GM19240 (cell line): Measurements from ENCODE around the gene MAP7.
A peak's percentile ranks its signal among the peaks of the same experiment; 100 is the strongest.
"Not testable (repeated sequence)": the region's sequence is repeated elsewhere in the genome, so short reads cannot be mapped to it uniquely, and the experiment has no call there.

ENCODE experiments used
- DNase-seq: peaks from one replicate; pipeline ENCODE4 v3.0.0; 2011; ENCODE audit warnings: low spot score; ENCODE audit not compliant: insufficient read length

Gene MAP7

DNA sequence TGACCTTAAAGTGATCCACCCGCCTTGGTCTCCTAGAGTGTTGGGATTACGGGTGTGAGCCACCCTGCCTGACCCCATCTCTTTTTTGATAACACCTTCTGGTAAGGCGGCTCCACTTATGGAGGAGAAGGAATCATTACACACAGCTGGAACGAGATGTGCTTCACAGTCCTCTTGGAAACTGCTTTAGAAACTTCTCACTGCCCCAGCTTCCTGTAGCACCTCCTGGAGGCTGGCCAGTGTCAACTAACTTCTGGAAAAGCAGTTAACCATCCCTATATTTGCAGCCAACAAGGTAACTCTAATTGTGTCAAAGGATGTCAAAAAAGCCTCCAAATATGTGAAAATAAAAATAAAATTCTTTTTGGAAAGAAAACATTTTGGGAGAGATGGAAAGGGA lies 211.7 kb downstream of the MAP7 start:
- DNase-seq, result no peak

DNA sequence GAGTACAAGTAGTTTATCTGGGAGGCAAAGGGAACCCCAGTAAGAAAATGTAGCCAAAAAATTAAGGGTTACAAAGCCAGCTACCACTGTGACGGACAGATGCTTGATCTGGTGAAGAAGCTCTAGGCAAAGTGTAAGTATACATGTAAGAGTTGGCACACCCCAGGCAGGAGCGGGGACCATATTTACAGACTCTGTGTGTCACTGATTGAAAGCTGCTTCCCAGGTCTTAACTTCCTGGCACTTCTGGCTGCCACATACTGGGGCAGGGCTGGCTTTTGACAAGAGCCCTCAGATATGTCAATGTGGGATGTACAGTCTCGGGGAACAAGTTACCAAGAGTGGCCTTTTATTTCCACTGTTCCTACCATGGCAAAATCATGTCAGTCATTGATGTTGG lies 212.6 kb downstream of the MAP7 start:
- no peak for DNase-seq

DNA sequence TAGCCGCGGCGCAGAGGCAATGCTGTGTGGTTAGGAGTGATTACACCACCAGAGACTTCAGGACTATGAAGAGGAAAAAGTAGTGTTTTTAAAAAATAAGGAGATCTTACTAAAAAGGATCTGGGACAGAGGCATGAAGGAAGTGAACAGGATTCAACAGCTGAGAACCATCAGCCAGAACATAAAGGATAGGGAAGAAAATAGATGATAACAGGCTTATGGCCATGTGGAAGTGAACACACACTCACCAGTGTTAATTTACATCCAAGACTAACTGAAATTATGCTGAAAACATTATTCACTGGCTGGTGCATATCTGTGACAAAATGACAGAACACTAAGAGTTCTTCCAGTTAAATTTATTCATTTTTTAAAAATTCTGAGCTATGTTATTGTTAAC lies 213.1 kb downstream of the MAP7 start:
- no peak for DNase-seq

DNA sequence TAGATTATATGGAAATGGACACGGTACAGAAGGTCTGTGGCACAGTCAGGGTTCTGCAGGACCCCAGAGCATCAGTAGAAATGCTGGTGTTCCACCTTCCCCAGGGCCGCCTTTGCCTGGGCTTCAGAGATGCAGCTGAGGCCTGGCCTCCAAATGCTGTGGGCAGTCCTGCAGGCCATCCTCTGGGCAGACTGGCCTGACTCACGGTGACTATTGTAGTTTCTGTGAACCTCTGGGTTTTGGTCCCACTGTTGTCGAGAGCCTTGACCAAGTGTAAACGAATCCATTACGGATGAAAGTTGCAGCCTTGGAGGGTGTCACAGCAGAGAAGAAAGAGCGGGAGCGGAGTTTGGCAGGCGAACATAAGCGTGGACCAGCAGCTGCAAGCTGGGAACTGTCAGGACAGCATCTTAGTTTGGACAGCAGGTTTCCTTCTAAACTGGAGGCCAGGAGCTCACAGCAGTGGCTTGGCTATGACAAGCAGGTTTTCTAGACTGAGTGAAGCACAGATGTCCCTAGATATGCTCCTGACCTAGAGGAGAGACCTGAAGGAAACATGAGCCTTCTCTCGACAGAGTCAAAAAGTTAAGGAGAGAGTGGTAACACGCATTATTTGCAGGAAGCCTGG lies 214.4 kb downstream of the MAP7 start:
- no peak for DNase-seq

DNA sequence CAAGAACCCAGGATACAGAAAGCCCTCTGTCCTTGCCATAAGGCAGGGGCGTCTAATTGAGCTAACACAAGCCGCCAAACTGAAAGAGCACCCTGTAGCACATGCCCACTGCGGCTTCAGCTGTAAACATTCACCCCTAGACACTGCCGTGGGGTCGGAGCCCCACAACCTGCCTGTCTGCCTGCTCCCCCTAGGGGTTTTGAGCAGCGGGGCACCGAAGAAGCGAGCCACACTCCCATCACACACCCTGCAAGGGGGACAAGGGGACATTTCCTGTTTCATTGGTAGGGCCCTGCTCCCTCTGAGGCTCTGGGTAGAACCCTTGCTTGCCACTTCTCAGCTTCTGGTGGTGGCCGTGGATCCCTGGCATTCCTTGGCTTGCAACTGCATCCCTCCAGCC lies 215.4 kb downstream of the MAP7 start:
- no peak for DNase-seq

DNA sequence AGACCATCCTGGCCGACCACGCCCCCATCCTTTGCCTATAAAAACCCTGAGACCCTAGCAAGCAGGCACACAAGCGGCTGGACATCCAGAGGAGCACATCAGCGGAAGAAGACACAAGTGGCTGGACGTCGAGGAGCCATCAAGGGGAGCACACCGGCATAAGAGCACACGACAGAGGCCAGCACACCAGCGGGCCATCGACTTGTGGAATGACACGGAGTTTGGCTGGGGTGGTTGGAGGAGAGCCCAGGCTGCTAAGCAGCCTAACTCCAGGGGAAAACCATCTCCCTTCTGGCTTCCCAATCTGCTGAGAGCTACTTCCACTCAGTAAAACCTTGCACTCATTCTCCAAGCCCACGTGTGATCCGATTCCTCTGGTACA lies 215.8 kb downstream of the MAP7 start:
- DNase-seq, result no peak

DNA sequence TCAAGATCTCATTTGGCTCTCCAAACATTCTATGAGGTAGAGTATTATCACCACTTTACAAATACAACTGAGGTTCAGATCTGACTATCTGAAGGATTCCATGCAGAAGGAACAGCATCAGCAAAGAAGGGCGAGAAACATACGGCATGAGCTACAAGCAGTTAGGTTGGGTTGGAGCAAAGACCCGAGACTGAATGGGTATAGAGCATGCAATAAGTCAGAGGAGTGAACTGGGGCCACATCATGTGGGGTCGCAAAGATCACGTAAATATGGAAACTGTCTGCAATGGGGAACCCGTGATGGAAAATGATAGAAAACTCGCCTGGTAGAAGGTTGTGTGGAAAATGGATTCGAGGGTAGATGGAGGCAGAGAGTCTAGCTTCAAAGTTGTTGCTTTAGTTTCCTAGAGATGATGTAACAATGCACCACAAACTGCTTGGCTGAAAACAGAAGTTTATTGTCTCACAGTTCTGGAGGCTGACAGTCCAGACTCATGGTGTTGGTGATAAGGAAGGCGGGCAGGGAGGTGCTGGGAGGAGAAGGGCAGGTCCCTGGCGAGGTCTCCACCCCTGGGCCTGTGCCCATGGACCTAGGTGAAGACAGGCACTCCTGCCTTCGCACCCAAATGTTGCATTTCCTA lies 216.3 kb downstream of the MAP7 start:
- DNase-seq, result no peak

DNA sequence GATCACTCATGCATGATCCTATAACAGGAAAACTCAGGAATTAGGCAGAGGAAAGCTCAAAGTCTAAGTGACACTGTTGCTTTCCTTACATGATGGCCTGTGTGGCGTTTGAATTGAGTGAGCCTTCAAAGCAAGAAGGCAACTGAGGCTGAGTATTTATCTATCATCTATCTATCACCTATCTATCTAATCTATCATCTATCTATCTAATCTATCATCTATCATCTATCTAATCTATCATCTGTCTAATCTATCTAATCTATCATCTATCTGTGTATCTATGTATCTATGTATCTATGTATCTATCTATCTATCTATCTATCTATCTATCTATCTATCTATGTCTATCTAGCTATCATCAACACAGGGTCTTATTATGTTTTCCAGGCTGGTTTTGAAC lies 218.8 kb downstream of the MAP7 start:
- no peak for DNase-seq

DNA sequence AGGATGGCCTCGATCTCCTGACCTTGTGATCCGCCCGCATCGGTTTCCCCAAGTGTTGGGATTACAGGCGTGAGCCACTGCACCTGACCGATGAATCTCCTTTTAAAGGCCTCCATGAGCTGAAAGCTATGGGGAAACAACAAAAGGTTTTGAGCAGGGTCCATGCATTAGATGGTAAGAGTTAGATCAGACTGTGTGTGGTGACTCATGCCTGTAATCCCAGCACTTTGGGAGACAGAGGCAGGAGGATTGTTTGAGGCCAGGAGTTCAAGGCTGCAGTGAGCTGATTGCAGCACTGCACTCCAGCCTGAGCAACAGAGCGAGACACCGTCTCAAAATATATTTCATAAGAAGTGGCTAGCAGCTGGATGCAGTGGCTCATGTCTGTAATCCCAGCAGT lies 219.6 kb downstream of the MAP7 start:
- DNase-seq, result no peak

DNA sequence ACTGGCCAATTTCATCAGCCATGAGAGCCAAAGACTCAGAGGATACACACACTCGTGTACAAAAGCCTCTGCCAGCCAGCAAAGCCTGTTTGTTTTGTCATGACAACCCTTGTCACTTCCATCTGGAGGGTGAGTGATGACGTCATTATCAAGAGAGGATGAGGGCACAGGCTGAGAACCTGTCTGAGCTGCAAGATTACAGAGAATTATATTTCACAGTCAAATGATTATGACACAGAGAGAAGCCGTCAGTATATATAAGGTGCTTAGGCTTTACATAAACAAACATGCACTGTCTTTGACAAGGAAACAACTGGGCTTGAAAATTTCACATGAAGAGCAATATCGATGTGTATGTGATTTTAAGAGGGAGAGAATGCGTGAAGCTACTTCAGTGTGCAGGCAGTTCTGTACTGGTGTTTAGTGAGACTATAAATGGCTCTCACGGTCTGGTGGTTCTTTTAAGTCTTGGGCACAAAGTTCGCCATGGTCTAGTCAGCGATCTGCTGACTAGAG lies 224.1 kb downstream of the MAP7 start:
- no peak for DNase-seq

DNA sequence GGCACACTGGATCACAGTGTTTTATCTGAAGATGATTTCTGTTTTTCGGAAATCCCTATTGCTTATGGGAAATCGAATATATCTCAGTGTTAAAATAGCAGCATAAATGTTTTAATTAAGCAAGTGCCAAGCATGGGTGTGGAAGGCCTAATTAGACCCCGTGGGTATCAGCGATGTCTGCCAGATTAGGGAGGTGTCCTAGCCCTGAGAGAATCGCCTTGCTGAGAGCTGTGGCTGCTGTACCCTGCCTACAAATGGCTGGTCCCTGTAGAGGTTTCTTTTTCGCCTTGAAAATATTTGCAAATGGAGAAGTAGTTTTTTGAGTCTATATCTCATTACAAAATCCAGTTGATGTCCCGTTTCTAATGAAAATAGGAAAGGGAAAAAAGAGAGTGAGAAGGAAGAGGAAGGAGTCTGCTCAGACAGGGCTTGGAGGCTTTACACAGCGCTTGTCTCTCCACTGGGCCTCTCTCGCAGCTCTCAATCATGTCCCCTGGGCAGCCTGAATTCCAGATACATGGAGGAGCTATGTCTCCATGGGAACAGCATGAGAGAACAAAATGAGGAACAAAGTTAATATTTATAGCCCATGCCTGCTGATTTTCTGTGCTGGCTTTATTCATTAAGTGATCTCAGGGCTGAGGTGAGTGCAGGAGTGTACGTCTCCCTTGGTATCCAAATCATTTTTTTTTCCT lies 225.4 kb downstream of the MAP7 start:
- DNase-seq, result no peak

DNA sequence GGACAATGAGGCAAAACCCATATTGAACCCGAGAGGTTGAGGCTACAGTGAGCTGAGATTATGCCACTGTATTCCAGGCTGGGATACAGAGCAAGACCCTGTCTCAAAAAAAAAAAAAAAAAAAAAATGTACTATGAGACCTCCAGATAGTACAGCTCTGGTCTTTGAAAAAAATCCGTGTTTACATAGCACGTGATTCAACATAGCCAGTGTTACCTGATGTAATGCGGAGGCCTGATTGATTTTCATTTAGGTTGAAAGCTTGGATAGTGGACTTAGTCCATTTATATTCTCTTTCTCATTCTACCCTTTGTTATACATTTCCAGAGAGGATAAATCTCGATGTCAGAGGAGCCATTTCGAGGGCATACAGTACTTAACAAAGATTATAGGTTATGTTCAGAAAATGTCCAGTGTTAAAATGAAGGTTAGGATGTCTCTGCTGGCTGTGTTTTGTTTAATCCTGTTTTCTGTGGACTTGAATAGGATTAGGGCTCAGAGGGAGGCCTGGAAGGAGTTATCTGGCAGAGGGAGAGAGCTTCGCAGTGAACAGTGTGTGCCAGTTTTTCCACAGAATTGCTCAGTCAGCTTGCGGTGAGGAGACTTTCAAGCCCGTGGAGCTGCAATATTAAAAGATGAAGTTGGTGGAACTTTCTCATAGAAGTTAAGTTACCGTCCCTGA lies 226.7 kb downstream of the MAP7 start:
- DNase-seq, result no peak

DNA sequence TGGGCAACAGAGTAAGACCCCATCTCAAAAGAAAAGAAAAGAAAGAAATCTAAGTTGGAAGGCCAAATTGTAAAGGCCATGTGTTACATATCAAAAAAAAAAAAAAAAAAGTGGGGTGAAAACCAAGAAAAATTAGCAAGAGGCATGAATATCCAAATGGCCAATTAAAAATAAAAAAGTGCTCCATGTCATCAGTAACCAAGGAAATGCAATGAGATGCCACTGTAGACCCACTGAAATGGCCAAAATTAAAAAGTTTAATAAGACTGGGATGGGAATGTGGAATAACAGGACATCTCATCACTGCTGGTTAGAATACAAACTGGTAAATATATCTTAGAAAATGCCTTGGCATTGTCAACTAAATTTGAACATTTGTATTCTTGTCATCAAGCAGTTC lies 230.5 kb downstream of the MAP7 start:
- DNase-seq, result no peak

DNA sequence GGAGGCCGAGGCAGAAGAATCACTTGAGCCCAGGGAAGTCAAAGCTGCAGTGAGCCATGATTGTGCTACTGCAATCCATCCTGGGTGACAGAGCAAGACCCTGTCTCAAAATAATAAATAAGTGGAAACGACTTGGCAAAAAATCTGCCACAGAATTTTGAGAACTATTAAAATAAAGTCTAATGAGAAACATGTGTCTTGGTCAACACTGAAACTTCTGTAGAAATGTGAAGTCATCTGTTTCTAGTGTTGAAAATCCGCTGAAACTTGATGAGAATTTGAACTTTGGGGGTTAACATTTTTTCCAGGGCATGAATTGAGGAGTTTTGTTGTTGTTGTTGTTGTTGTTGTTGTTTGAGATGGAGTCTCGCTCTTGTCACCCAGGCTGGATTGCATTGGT lies 231.5 kb downstream of the MAP7 start:
- DNase-seq, result no peak

DNA sequence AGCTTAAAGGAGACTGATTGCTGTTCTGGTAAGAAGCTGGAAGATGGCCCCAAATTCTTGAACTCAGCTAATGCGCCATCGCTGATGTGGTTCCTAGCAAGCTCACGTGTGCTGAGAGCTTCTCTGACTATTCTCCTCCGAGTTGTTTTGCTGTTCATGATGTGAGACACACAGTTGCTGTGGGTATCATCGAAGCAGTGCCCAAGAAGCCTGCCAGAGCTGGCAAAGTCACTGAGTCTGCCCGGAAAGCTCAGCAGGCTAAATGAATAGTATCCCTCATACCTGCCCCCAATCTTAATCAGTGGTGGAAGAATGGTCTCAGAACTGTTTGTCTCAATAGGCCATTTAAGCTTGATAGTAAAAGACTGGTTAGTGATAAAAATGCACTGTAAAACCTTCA lies 232.3 kb downstream of the MAP7 start:
- DNase-seq, result no peak

DNA sequence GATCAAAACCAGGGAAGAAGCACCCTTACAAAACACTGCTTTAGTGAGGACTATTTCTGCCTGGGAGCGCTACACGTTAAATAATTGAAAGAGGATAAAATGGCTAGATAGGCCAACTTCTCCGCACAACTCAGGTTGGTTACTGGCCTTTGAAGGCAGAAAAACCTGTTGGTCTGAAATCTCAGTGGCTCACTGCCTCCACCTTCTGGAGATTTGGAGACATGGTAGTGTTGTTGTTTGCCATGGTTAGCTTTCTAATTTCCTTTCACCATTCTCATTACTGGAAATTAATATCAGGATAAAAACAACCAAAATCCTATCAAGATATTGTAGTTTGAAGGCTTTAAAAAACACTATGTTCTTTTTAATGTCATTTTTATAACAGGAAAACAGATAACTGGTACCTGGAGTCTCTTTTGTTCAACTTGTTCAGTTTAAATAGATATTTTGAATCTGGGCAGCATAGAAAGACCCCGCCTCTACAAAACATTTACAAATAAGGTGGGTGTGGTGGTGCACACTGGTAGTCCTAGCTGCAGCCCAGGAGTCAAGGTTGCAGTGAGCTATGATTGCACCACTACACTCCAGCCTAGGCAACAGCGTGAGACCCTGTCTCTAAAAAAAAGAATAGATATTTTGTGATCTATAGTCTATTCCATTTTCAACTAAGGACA lies 233.1 kb downstream of the MAP7 start:
- DNase-seq, result peak; percentile 26

DNA sequence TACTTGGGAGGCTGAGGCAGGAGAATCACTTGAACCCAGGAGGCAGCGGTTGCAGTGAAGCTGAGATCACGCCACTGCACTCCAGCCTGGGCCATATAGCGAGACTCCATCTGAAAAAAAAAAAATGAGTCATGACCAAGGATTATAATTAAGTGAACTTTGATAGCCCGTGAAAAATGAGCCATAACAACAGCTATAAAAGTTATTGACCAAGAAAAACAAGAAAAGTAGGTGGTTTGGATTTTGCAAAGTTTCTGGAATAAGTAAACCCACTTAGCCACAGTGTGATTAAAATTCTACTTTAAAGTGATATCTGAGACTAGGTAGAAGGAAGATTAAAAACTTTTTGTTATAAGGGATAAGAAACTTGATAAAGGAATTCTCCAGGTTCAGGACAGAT lies 234.6 kb downstream of the MAP7 start:
- DNase-seq, result no peak

DNA sequence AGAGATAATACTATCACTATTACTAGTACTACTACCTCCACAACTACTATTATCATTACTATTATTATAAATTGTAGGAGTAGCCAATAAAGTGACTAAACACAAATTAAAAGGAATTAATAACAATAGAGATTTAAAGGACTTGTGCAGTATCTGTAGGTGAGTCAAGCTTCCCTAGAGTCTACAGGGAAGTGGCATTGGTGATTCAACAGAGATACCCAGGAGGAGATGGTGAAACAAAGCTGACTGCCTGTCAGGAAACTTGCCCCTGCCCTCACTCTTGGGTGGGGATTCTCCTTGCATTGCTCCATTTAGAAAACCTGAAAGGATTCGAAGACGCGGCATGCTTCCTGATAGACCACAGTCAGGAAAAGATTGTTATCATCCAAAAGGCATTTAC lies 237.2 kb downstream of the MAP7 start:
- DNase-seq, result no peak

DNA sequence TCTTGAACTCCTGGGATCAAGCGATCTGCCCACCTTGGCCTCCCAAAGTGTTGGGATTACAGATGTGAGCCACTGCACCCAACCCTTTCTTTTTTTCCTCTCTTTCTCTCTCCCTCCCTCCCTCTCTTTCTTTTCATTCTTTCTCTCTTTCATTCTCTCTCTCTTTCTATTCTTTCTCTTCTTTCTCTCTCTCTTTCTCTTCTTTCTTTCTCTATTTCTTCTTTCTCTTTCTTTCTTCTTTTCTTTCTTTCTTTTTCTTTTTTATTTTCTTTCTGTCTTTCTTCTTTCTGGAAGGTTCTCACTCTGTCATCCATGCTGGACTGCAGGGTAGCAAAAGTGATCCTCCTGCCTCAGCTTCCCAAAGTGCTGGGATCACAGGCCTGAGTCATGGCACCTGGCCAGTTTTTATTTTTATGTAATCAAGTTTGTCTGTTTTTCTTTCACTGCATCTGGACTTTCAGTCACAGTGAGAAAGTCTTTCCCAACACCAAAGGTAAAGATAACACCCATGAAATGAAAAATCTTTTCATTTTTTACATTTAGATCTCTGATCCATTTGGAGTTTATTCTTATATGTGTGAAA lies 240.4 kb downstream of the MAP7 start:
- no peak for DNase-seq

DNA sequence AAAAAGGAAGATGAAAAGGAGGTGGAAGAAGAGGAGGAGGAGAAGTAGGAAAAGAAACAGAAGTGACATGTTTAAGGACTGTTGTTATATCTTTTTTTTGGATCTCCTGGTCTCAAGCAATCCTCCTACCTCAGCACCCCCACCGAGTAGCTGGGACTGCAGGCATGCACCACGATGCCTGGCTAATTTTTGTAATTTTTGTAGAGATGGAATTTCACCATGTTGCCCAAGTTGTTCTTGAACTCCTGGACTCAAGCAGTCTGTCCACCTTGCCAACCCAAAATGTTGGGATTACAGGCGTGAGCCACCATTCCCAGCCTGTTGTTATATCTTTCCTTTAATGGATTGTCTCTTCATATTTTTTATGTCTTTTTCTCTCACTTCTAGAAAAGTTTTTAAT lies 241.1 kb downstream of the MAP7 start:
- DNase-seq, result no peak

DNA sequence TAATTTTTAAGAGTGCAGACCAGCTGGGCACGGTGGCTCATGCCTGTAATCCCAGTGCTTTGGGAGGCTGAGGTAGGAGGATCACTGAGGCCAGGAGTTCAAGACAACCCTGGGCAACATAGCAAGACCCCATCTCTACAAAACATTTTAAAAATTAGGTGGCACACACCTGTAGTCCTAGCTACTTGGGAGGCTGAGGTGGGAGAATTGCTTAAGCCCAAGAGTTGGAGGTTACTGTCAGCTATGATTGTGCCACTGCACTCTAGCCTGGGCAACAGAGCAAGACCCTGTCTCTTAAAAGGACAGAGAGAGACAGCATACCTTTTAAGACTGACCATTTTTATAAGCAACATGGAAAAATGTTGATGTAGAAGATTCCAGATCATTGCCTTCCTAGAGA lies 241.8 kb downstream of the MAP7 start:
- not testable (repeated sequence) for DNase-seq
